Esophagus squamous epithelium (tissue), 4 donors: Measurements from ENCODE around the gene OR2AG2.

Source experiments
- CTCF ChIP-seq, 6 experiments: fragments of 450-650 bp in 4 of 6; fragments of 200-600 bp in 2 of 6; sonication (generic) in 2 of 6; IDR thresholded peaks; one replicate each; pipeline ENCODE4 v1.5.1; 2016 to 2019; ENCODE audit warnings: antibody characterized with exemption in 6 of 6, mild to moderate bottlenecking in 4 of 6, moderate library complexity in 4 of 6
- POLR2A ChIP-seq, 4 donors: fragments of 450-650 bp; IDR thresholded peaks; one replicate each; pipeline ENCODE4 v1.6.1; 2017; ENCODE audit warnings: antibody characterized with exemption in 4 of 4, mild to moderate bottlenecking in 4 of 4, moderate library complexity in 3 of 4

GRCh38 chr11:6817694-6818093, 45.9 kb upstream of the OR2AG2 start:
- TF ChIP-seq CTCF (IDR thresholded peaks at IDR 0.05) (no peak), POLR2A (IDR thresholded peaks at IDR 0.05) (no peak)
